Upper lobe of left lung (tissue), 4 donors: ENCODE measurements around the gene FBLN5.

ENCODE experiments used
- EP300 ChIP-seq, 4 donors: sonication (generic); formaldehyde crosslinking; IDR thresholded peaks; one replicate each; pipeline ENCODE4 v1.5.1; 2017; ENCODE audit warnings: antibody characterized with exemption in 4 of 4, control low read depth in 2 of 4
- POLR2A ChIP-seq, 4 donors: fragments of 450-650 bp; IDR thresholded peaks; one replicate each; pipeline ENCODE4 v1.5.1; 2016 to 2017; ENCODE audit warnings: antibody characterized with exemption in 4 of 4, mild to moderate bottlenecking in 2 of 4
- POLR2AphosphoS5 ChIP-seq, 2 donors: sonication (generic); formaldehyde crosslinking; IDR thresholded peaks; one replicate each; pipeline ENCODE4 v1.5.1; 2017; ENCODE audit warnings: antibody characterized with exemption in 2 of 2
- TF ChIP-seq, protein P1 (sequence below), 6 experiments: fragments of 450-650 bp in 4 of 6; fragments of 200-600 bp in 2 of 6; sonication (generic) in 2 of 6; IDR thresholded peaks; one replicate each; pipeline ENCODE4 v1.5.1; 2016 to 2019; ENCODE audit warnings: antibody characterized with exemption in 6 of 6

DNA sequence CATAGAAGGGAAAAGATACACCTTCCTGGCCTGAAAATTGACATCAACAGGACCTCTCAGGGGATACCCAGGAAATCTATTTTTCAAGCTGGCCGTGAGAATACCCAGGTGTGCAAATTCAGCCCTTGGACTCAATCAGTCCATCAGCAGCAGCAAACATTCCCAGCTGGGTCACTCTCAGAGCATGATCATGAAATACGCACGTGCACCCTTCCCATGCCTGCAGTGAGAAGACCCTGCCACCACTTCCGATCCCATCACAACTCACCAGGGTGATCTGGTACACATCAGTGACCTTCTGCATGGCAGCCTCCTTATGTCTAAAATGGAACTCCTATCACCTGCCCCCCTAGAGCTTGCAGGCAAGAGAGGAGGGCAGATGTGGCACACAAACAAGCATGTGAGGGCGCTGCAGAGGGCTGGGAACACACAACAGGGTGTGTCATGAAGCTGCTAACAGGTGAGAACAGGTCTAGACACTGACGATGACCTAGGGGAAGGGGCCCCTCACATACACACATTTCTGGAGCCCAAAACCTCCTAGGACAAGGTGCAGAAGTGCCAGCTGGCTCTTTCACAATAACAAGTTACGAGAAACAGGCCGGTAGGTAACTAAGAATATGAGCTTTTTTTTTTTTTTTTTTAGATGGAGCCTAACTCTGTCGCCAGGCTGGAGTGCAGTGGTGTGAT, 42.4 kb downstream of the FBLN5 start:
- TF ChIP-seq POLR2A (IDR thresholded peaks at IDR 0.05), result no peak
- no peak for TF ChIP-seq EP300 (IDR thresholded peaks at IDR 0.05)
- TF ChIP-seq, protein P1, sequence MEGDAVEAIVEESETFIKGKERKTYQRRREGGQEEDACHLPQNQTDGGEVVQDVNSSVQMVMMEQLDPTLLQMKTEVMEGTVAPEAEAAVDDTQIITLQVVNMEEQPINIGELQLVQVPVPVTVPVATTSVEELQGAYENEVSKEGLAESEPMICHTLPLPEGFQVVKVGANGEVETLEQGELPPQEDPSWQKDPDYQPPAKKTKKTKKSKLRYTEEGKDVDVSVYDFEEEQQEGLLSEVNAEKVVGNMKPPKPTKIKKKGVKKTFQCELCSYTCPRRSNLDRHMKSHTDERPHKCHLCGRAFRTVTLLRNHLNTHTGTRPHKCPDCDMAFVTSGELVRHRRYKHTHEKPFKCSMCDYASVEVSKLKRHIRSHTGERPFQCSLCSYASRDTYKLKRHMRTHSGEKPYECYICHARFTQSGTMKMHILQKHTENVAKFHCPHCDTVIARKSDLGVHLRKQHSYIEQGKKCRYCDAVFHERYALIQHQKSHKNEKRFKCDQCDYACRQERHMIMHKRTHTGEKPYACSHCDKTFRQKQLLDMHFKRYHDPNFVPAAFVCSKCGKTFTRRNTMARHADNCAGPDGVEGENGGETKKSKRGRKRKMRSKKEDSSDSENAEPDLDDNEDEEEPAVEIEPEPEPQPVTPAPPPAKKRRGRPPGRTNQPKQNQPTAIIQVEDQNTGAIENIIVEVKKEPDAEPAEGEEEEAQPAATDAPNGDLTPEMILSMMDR (IDR thresholded peaks at IDR 0.05), result no peak
- no peak for TF ChIP-seq POLR2AphosphoS5 (IDR thresholded peaks at IDR 0.05)
